Heart right ventricle (tissue), 16 donors: ENCODE data around the gene GATAD2B. TPM values are rescaled to one million over a fixed set of nuclear protein-coding genes. Genes with fewer than 3 reads are reported as not detected.

Experiments used
- ATAC-seq, 8 donors: fragments of 200-7000 bp; cut with Tn5 transposase; one replicate each; pipeline ENCODE4 v1.9.1; 2020; ENCODE audit warnings: mild to moderate bottlenecking in 8 of 8, moderate library complexity in 8 of 8, moderate number of reproducible peaks in 1 of 8
- DNase-seq, 2 donors: peaks; one replicate each; pipeline ENCODE4 v3.0.0-alpha.2; 2020
- H3K27ac ChIP-seq, 10 donors: fragments of 200-600 bp; sonication (generic) in 2 of 10; one replicate each; pipeline versions ENCODE4 v1.5.0 to v1.8.0; 2020 to 2022; ENCODE audit warnings: mild to moderate bottlenecking in 3 of 10
- H3K27me3 ChIP-seq, 7 donors: fragments of 200-600 bp; one replicate each; pipeline ENCODE4 v1.8.0; 2021 to 2022; ENCODE audit warnings: mild to moderate bottlenecking in 2 of 7
- H3K36me3 ChIP-seq, 9 donors: fragments of 200-600 bp; sonication (generic) in 1 of 9; one replicate each; pipeline versions ENCODE4 v1.5.0 to v1.8.0; 2020 to 2022; ENCODE audit warnings: mild to moderate bottlenecking in 2 of 9
- H3K4me1 ChIP-seq, 9 donors: fragments of 200-600 bp; sonication (generic) in 1 of 9; one replicate each; pipeline versions ENCODE4 v1.5.0 to v1.8.0; 2020 to 2022; ENCODE audit warnings: mild to moderate bottlenecking in 4 of 9
- H3K4me3 ChIP-seq, 10 donors: fragments of 200-600 bp; sonication (generic) in 2 of 10; one replicate each; pipeline versions ENCODE4 v1.5.0 to v1.8.0; 2020 to 2022; ENCODE audit warnings: mild to moderate bottlenecking in 7 of 10, moderate library complexity in 2 of 10
- H3K9me3 ChIP-seq, 11 donors: fragments of 200-600 bp in 10 of 11; sonication (generic) in 2 of 11; one replicate each; pipeline versions ENCODE4 v1.5.0 to v1.8.0; 2013 to 2022; ENCODE audit warnings: mild to moderate bottlenecking in 2 of 11, control low read depth in 1 of 11, moderate library complexity in 1 of 11
- WGBS, 2 donors: extraction: QIAGEN DNeasy Blood & Tissue Kit; methylation state at CpG; one replicate each; pipeline ENCODE4 v1.1.7; 2013; ENCODE audit warnings: inconsistent platforms in 1 of 2; 5-methylcytosine and 5-hydroxymethylcytosine counted together
- intact Hi-C, 10 donors: fragments of 100-400 bp; cut with DNase I; formaldehyde crosslinking; loops; one replicate each; pipeline versions ENCODE4 v1.11.1 to v1.14.2; 2022
- polyA plus RNA-seq, 2 donors: library from polyadenylated mRNA; stranded (reverse); fragments of 200-250 nt; gene quantifications; one replicate each; pipeline ENCODE4 v1.2.3, GENCODE V29; 2013
- total RNA-seq, 10 donors: library from RNA; stranded (reverse); fragmentation: NEBNext Ultra II Directional in 3 of 10; extraction: Animal tissue kit (Norgen Biotek cat#: 25700) in 3 of 10; gene quantifications; one replicate each; pipeline versions ENCODE4 v1.2.1 to v1.2.4, GENCODE V29; 2021 to 2023
- TF ChIP-seq, protein P1 (sequence below), 9 donors: fragments of 200-600 bp; sonication (generic) in 2 of 9; IDR thresholded peaks; one replicate each; pipeline versions ENCODE4 v1.5.0 to v1.8.0; 2021 to 2022; ENCODE audit warnings: antibody characterized with exemption in 9 of 9, mild to moderate bottlenecking in 5 of 9, moderate library complexity in 1 of 9
- donor health status: Arrhythmogenic right ventricular cardiomyopathy.
- donor health status: ischemic (EF 13 %, LVEDD 7.1; RV severe dilation, severe dysfunction).
- donor health status: healthy with polysubstance abuse.
- donor health status: DM: no; HTN: yes; CAD: no.
- donor health status: DM: no; HTN: no; CAD: no.
- donor health status: ischemic (EF 25% LVEDD 6.9; RV normal size, moderate dysfunction).
- donor health status: ischemic (EF 25% LVEDD 5.7; RV mildly dilated, moderate dysfunction).
- donor health status: healthy.
- donor health status: DM: yes; HTN: yes; CAD: no.
- donor health status: Ischemic cardiomyopathy.
- donor health status: ischemic (EF 35%, LVEDD 5.7; RV mildly dilated, moderate dysfunction).
- donor health status: nonischemic (EF 11% LVEDD 7.7; RV severe dilation, severe dysfunction).
- donor health status: DM: yes; HTN: yes; CAD: no.
- donor health status: PGD.
- donor health status: ischemic (EF 29% LVEDD 5.4; RV normal size, mild dysfunction).
- donor health status: nonischemic (EF 23%, LVEDD 6.1; RV moderate dilation, normal function).

GATAD2B gene
- total and polyA plus RNA-seq, 12 donors = 3.9 to 52.6 (median 41.9) TPM

DNA sequence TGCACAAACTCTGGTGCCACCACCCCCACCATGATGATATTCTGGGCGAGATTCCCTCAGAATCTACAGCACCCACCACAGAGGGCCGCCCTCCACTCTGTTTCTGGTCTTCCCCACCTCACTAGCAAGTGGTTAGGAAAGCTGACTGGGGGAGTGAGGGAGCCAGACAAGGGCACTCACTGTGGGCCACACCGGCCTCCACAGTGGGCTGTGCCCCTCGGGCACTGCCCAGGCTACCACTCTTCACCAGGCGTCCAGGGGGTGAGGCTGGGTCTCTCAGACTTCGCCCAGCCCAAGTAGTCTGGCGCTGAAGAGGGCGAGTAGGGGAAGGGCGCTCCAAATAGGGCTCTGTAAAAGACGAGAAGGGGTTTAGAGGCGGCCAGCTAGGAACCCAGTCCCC lies 11.2 kb upstream of the GATAD2B start:
- ATAC-seq (no peak), DNase-seq (no peak)
- 95 to 96% methylated on average over 11 of the region's 11 CpGs for WGBS, 2 donors
- no peaks in the 10 kb centered on the region for H3K27me3 ChIP-seq
- H3K27ac ChIP-seq = no peak overlapping the region
- peaks cover 0 to 4% (median 0%) of the 10 kb centered on the region in 9 donors for H3K4me1 ChIP-seq
- peaks cover 0 to 100% (median 69%) of the 10 kb centered on the region in 9 donors for H3K36me3 ChIP-seq
- H3K9me3 ChIP-seq = no peaks in the 10 kb centered on the region
- TF ChIP-seq, protein P1, sequence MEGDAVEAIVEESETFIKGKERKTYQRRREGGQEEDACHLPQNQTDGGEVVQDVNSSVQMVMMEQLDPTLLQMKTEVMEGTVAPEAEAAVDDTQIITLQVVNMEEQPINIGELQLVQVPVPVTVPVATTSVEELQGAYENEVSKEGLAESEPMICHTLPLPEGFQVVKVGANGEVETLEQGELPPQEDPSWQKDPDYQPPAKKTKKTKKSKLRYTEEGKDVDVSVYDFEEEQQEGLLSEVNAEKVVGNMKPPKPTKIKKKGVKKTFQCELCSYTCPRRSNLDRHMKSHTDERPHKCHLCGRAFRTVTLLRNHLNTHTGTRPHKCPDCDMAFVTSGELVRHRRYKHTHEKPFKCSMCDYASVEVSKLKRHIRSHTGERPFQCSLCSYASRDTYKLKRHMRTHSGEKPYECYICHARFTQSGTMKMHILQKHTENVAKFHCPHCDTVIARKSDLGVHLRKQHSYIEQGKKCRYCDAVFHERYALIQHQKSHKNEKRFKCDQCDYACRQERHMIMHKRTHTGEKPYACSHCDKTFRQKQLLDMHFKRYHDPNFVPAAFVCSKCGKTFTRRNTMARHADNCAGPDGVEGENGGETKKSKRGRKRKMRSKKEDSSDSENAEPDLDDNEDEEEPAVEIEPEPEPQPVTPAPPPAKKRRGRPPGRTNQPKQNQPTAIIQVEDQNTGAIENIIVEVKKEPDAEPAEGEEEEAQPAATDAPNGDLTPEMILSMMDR (IDR thresholded peaks at IDR 0.05) = no peak
- H3K4me3 ChIP-seq = no peak overlapping the region
- intact Hi-C loops = loop anchor here in 1 of 10 donors (10.0 kb wide), 1 partner anchor 119 kb away; no protein-coding TSS in a partner anchor

DNA sequence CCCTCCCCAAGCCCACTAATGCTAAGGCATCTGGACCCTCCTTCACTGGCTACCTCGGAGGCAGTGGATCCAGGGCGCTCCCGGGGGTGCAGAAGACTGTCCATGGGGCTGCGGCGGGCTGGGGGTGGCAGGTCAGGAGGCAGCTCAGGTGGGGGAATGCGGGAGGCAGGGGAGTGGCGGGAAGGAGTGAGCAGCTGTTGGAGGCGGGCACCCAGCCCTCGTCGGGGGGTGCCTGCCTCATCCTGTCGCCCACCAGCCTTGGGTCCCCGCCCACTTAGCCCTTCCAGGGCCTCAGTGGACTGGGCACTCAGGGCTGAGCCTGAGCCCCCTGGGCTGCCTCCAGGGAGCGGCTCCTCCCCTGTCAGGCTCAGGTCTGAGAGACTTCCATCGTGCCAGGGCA lies 10.7 kb upstream of the GATAD2B start:
- Histone ChIP-seq H3K9me3 (no peaks in the 10 kb centered on the region), H3K36me3 (peaks cover 0 to 96% (median 69%) of the 10 kb centered on the region in 9 donors), H3K27ac (no peak overlapping the region), H3K4me1 (peaks cover 0 to 9% (median 2%) of the 10 kb centered on the region in 9 donors), H3K4me3 (no peak overlapping the region), H3K27me3 (no peaks in the 10 kb centered on the region)
- ATAC-seq (peak in 1 of 8 donors; percentile 6), DNase-seq (no peak)
- TF ChIP-seq, protein P1 (IDR thresholded peaks at IDR 0.05) = no peak
- 91 to 94% methylated on average over 13 to 14 of the region's 14 CpGs for WGBS, 2 donors
- intact Hi-C loops = loop anchor here in 1 of 10 donors (10.0 kb wide), 1 partner anchor 119 kb away; no protein-coding TSS in a partner anchor

DNA sequence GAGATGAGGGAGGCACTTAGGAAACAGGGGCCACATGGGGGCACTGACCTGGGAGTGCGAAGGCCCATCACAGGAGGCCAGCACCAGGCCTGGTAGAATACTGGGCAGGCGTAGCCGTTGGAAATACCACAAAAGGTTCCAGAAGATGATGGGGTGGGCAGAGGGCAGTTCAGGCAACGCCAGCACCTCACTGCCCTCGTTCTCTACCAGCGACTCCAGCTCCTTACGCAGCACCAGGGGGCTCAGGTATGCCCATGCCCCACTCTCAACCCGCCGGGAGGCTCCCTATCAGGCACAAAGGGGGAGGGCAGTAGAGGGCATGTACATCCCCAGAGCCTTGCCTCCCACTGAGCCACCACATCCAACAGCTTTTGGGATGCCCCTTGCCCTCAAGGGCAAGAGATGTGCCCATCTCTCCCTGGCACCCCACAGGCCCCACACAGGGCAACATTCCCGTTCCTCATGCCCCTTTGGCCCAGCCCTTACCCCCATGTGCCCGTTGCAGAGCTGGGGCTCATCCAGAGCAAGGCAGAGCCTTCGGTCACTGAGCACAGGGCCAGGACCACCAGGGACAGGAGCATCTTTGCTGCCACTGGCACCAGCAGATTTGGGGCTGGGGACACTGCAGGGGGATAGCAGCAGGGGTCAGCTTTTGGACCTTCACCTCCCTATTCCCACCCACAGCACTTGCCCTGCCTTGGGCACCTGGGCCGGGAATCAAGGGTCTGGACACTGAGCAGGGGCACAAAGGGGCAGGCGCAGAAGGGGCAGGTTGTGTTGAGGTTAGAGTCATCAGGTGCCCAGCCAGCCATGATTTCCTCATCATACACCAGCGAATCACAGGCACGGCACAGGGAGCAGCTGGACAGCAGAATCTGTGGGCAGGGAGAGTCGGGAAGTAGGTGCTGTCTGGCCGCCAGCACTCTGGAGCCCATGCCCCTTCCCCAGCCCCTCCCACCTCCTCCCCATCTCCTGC lies 9.7 kb upstream of the GATAD2B start:
- no peak for ATAC-seq
- 90 to 95% methylated on average over 18 of the region's 18 CpGs for WGBS, 2 donors
- H3K4me3 ChIP-seq = no peak overlapping the region
- no peaks in the 10 kb centered on the region for H3K27me3 ChIP-seq
- DNase-seq = no peak
- H3K36me3 ChIP-seq = peaks cover 0 to 86% (median 62%) of the 10 kb centered on the region in 9 donors
- H3K9me3 ChIP-seq = no peaks in the 10 kb centered on the region
- H3K4me1 ChIP-seq = peaks cover 0 to 15% (median 5%) of the 10 kb centered on the region in 9 donors
- intact Hi-C loops = loop anchor here in 1 of 10 donors (10.0 kb wide), 1 partner anchor 118 kb away; no protein-coding TSS in a partner anchor
- TF ChIP-seq, protein P1 (IDR thresholded peaks at IDR 0.05) = no peak
- no peak overlapping the region for H3K27ac ChIP-seq
